HCT116 (cell line): ENCODE data around the gene CC2D1A. TPM values are rescaled to one million over a fixed set of nuclear protein-coding genes. Genes with fewer than 3 reads are reported as not detected.

Experiments used
- ATAC-seq: fragments of 200-7000 bp; cut with Tn5 transposase; 2 replicates; pipeline ENCODE4 v1.9.1; 2020; ENCODE audit warnings: mild to moderate bottlenecking, moderate library complexity
- BruUV-seq: library from RNA; stranded (reverse); fragments of 400-500 nt; replicated peaks from 2 replicates; lab custom pipeline; 2021; lab: Mats Ljungman, UMichigan
- CTCF ChIA-PET: fragments of 300-600 bp; sonication (Branson Sonifier 250); formaldehyde crosslinking; loops from one replicate; lab custom pipeline; 2021; ENCODE audit warnings: antibody characterized with exemption; lab: Charles Lee
- POLR2A ChIA-PET: fragments of 300-600, 350-600 bp; sonication (Branson Sonifier 250); formaldehyde crosslinking; loops from one replicate; lab custom pipeline; 2021; ENCODE audit warnings: antibody characterized with exemption; lab: Charles Lee
- RAD21 ChIA-PET, 2 experiments: fragments of 300-600 bp; sonication (Branson Sonifier 250); formaldehyde crosslinking; loops; one replicate each; lab custom pipeline; 2023; ENCODE audit warnings: low total read pairs in 2 of 2; ENCODE audit not compliant: uncharacterized antibody in 2 of 2, unreplicated experiment in 2 of 2, low non-redundant PET in 1 of 2; lab: Charles Lee
- DNase-seq: peaks from one replicate; pipeline ENCODE4 v3.0.0-alpha.2; 2010; ENCODE audit warnings: low read depth, low spot score
- H2AFZ ChIP-seq: fragments of 200-600 bp; shearing (Covaris generic), sonication (generic); 2 replicates; pipeline ENCODE4 v1.6.1; 2017; ENCODE audit warnings: low read depth, mixed run types, mixed read lengths, antibody characterized with exemption, low read length; ENCODE audit not compliant: poor library complexity, severe bottlenecking
- H3K27ac ChIP-seq: 2 replicates; pipeline ENCODE4 v1.5.1; 2012; ENCODE audit warnings: low read depth, low read length
- H3K27me3 ChIP-seq: fragments of 200-600 bp; sonication (generic); 2 replicates; pipeline ENCODE4 v1.6.1; 2016; ENCODE audit warnings: mixed run types, low read length, mixed read lengths; ENCODE audit not compliant: insufficient read depth
- H3K36me3 ChIP-seq, 2 experiments: fragments of 200-500 bp in 1 of 2; fragments of 200-600 bp in 1 of 2; sonication (Bioruptor generic) in 1 of 2; sonication (generic) in 1 of 2; 2 replicates each; pipeline versions ENCODE4 v1.5.1 to v1.6.1; 2014 to 2016; ENCODE audit warnings: low read length in 2 of 2, inconsistent platforms in 1 of 2, mixed read lengths in 1 of 2, mixed run types in 1 of 2; ENCODE audit not compliant: insufficient read depth in 2 of 2, control insufficient read depth in 1 of 2
- H3K4me1 ChIP-seq, 2 experiments: fragments of 200-600 bp in 1 of 2; sonication (generic) in 1 of 2; 2 replicates each; pipeline versions ENCODE4 v1.5.1 to v1.6.1; 2012 to 2017; ENCODE audit warnings: low read length in 2 of 2, inconsistent platforms in 1 of 2, mild to moderate bottlenecking in 1 of 2, mixed read lengths in 1 of 2, mixed run types in 1 of 2, moderate library complexity in 1 of 2; ENCODE audit not compliant: insufficient read depth in 2 of 2, control insufficient read depth in 1 of 2
- H3K4me2 ChIP-seq: fragments of 200-600 bp; sonication (generic); 2 replicates; pipeline ENCODE4 v1.6.1; 2017; ENCODE audit warnings: mixed run types, low read length, mixed read lengths
- H3K4me3 ChIP-seq, 2 experiments: fragments of 200-600 bp in 1 of 2; sonication (generic) in 1 of 2; replicated peaks in 1 of 2; 2 replicates each; pipeline ENCODE4 v1.5.1; 2011 to 2016; ENCODE audit warnings: low read length in 2 of 2, control low read depth in 1 of 2, low read depth in 1 of 2, mild to moderate bottlenecking in 1 of 2, mixed read lengths in 1 of 2, mixed run types in 1 of 2
- H3K79me2 ChIP-seq: fragments of 200-600 bp; sonication (generic); 2 replicates; pipeline ENCODE4 v1.6.1; 2017; ENCODE audit warnings: mild to moderate bottlenecking, mixed run types, low read length, moderate library complexity, mixed read lengths; ENCODE audit not compliant: insufficient read depth
- H3K9ac ChIP-seq: fragments of 200-600 bp; sonication (generic); 2 replicates; pipeline ENCODE4 v1.6.1; 2016; ENCODE audit warnings: low read length, mixed read lengths
- H3K9me2 ChIP-seq: fragments of 200-600 bp; sonication (generic), shearing (Covaris generic); 2 replicates; pipeline ENCODE4 v1.6.1; 2017; ENCODE audit warnings: mixed run types, mild to moderate bottlenecking, moderate library complexity; ENCODE audit not compliant: insufficient read depth
- H3K9me3 ChIP-seq, 2 experiments: fragments of 200-500 bp in 1 of 2; fragments of 200-600 bp in 1 of 2; sonication (Bioruptor generic) in 1 of 2; sonication (generic) in 1 of 2; 2 replicates each; pipeline ENCODE4 v1.6.1; 2014 to 2017; ENCODE audit warnings: low read length in 2 of 2, mixed read lengths in 2 of 2, inconsistent platforms in 1 of 2, low read depth in 1 of 2, mild to moderate bottlenecking in 1 of 2, mixed run types in 1 of 2, moderate library complexity in 1 of 2; ENCODE audit not compliant: control insufficient read depth in 1 of 2, insufficient read depth in 1 of 2
- H4K20me1 ChIP-seq: fragments of 200-600 bp; sonication (generic), shearing (Covaris generic); 2 replicates; pipeline ENCODE4 v1.6.1; 2017; ENCODE audit warnings: mixed run types, mild to moderate bottlenecking, moderate library complexity; ENCODE audit not compliant: insufficient read depth
- CEBPB ChIP-seq: IDR thresholded peaks from 2 replicates; pipeline ENCODE4 v1.6.1; 2012; ENCODE audit warnings: low read depth
- EGR1 ChIP-seq: IDR thresholded peaks from 2 replicates; pipeline ENCODE4 v1.6.1; 2012; ENCODE audit warnings: low read depth
- EZH2phosphoT487 ChIP-seq: fragments of 200-600 bp; IDR thresholded peaks from 2 replicates; pipeline ENCODE4 v1.6.1; 2018; ENCODE audit warnings: antibody characterized with exemption, borderline replicate concordance
- FOSL1 ChIP-seq: IDR thresholded peaks from 2 replicates; pipeline ENCODE4 v1.6.1; 2012; ENCODE audit warnings: low read depth
- JUND ChIP-seq: IDR thresholded peaks from 2 replicates; pipeline ENCODE4 v1.6.1; 2012
- POLR2A ChIP-seq: IDR thresholded peaks from 2 replicates; pipeline ENCODE4 v1.7.0; 2011; ENCODE audit warnings: borderline replicate concordance; ENCODE audit not compliant: insufficient read depth, insufficient read length; ENCODE audit errors: extremely low read depth
- POLR2AphosphoS5 ChIP-seq: IDR thresholded peaks from 2 replicates; pipeline ENCODE4 v1.6.1; 2011; ENCODE audit warnings: mild to moderate bottlenecking, low read depth, low read length, moderate library complexity
- SIN3A ChIP-seq: IDR thresholded peaks from 2 replicates; pipeline ENCODE4 v1.6.1; 2012; ENCODE audit warnings: low read depth
- SP1 ChIP-seq: IDR thresholded peaks from 2 replicates; pipeline ENCODE4 v1.6.1; 2012; ENCODE audit warnings: low read depth
- SRF ChIP-seq: IDR thresholded peaks from 2 replicates; pipeline ENCODE4 v1.6.1; 2012; ENCODE audit warnings: low read depth
- YY1 ChIP-seq: IDR thresholded peaks from 2 replicates; pipeline ENCODE4 v1.6.1; 2011; ENCODE audit warnings: low read length, low read depth, moderate library complexity, mild to moderate bottlenecking; ENCODE audit not compliant: insufficient replicate concordance; ENCODE audit errors: extremely low read depth
- ZNF274 ChIP-seq: fragments of 200-500 bp; sonication (Bioruptor generic); IDR thresholded peaks from 2 replicates; pipeline ENCODE4 v1.6.1; 2014; ENCODE audit warnings: mild to moderate bottlenecking, low read depth, low read length, inconsistent platforms
- intact Hi-C: fragments of 100-400 bp; cut with micrococcal nuclease; formaldehyde crosslinking; loops from 2 replicates; pipeline ENCODE4 v1.10.0; 2022
- total RNA-seq: library from RNA; stranded (reverse); gene quantifications from one replicate; pipeline ENCODE4 v1.2.1, GENCODE V29; 2021; ENCODE audit not compliant: unreplicated experiment

Gene CC2D1A
- total RNA-seq, 1 experiment from 2014 or later, result 51.5 TPM

- peak overlapping the region; percentile 70 for H3K4me2 ChIP-seq
- peaks cover 7 to 18% of the 10 kb centered on the region in 2 experiments for H3K4me1 ChIP-seq
- H3K79me2 ChIP-seq, result peaks cover 21% of the 10 kb centered on the region
- H2AFZ ChIP-seq, result peak overlapping the region; percentile 98
- peak overlapping the region; percentile 36 to 49 for H3K4me3 ChIP-seq
- no peaks in the 10 kb centered on the region for H4K20me1 ChIP-seq
- no peaks in the 10 kb centered on the region for H3K9me2 ChIP-seq
- CTCF ChIA-PET, result no interaction called here
- TF ChIP-seq ZNF274 (no peak), EZH2phosphoT487 (no peak), FOSL1 (no peak), EGR1 (no peak), SIN3A (no peak)
- H3K36me3 ChIP-seq, result peaks cover 7 to 18% of the 10 kb centered on the region in 2 experiments; a peak in 3 of 4 replicates
- DNase-seq, result no peak
- no peak overlapping the region for H3K9ac ChIP-seq
- H3K27ac ChIP-seq, result no peak overlapping the region
- no peaks in the 10 kb centered on the region for H3K27me3 ChIP-seq
- RAD21 ChIA-PET, result interaction anchor here in 1 of 2 experiments (0.8 kb wide), 1 partner anchor 71 kb away, joined by 4 read pairs; no protein-coding TSS in a partner anchor
- POLR2A ChIA-PET, result interaction anchor here (1.7 kb wide), 1 partner anchor 18 kb away, joined by 3 read pairs; no protein-coding TSS in a partner anchor
- intact Hi-C loops, result loop anchor here (2.0 kb wide), 1 partner anchor 53 kb away; no protein-coding TSS in a partner anchor
- BruUV-seq, result no TSS peak
- no peaks in the 10 kb centered on the region for H3K9me3 ChIP-seq
- ATAC-seq, result peak; percentile 12
These were observed 45.8 kb downstream of the CC2D1A start for GRCh38 chr19:13951799-13952153.

GRCh38 chr19:13952154-13952930 is 46.3 kb downstream of the CC2D1A start, which contains the start of gene DCAF15:
Gene DCAF15, plus strand, starts transcription at chr19:13952509. Its CDS starts 4 bp downstream, at chr19:13952513.
- RAD21 ChIA-PET, result interaction anchor here (0.6 to 0.8 kb wide), 2 partner anchors 35 to 72 kb away, joined by 3 to 4 read pairs; no protein-coding TSS in a partner anchor
- no peak for TF ChIP-seq CEBPB
- peak; percentile 99 for TF ChIP-seq SP1
- peak; percentile 24 for TF ChIP-seq POLR2A
- no peak for TF ChIP-seq SRF
- peak; percentile 72 for TF ChIP-seq POLR2AphosphoS5
- TF ChIP-seq FOSL1, result no peak
- TF ChIP-seq EGR1, result peak; percentile 74
- TF ChIP-seq YY1, result peak; percentile 94
- no peak for TF ChIP-seq SIN3A
- TF ChIP-seq JUND, result no peak
- TF ChIP-seq, all 23 proteins: peak for 5
- Histone ChIP-seq H3K79me2 (peaks cover 21% of the 10 kb centered on the region), H3K27me3 (no peaks in the 10 kb centered on the region), H3K9me2 (no peaks in the 10 kb centered on the region), H3K4me2 (peak within 1 kb of the TSS; percentile 97), H3K4me1 (peaks cover 7 to 18% of the 10 kb centered on the region in 2 experiments), H2AFZ (peak within 1 kb of the TSS; percentile 98), H3K9ac (peak within 1 kb of the TSS; percentile 82), H3K36me3 (peaks cover 7 to 21% of the 10 kb centered on the region in 2 experiments; a peak in 3 of 4 replicates), H4K20me1 (no peaks in the 10 kb centered on the region), H3K9me3 (no peaks in the 10 kb centered on the region), H3K4me3 (peak within 1 kb of the TSS; percentile 91 to 92), H3K27ac (peak within 1 kb of the TSS; percentile 67)
- ATAC-seq, result peak; percentile 98
- intact Hi-C loops, result loop anchor here (2.0 kb wide), 1 partner anchor 52 kb away; no protein-coding TSS in a partner anchor
- peak; percentile 99 for DNase-seq
- no TSS peak for BruUV-seq
- ChIA-PET POLR2A (interaction anchor here (1.3 to 1.7 kb wide), 2 partner anchors 18 to 79 kb away, joined by 3 to 4 read pairs; partner anchors contain the start of gene IL27RA), CTCF (interaction anchor here (1.3 kb wide), 1 partner anchor 107 kb away, joined by 3 read pairs; no protein-coding TSS in a partner anchor)
